GM12892 (cell line): Measurements from ENCODE around the gene HSD11B1.

ENCODE experiments used
- POLR2A ChIP-seq: IDR thresholded peaks from 2 replicates; pipeline ENCODE4 v1.6.1; 2011; ENCODE audit warnings: low read depth, low read length, control low read depth
- POLR2AphosphoS5 ChIP-seq: IDR thresholded peaks from 2 replicates; pipeline ENCODE4 v1.6.1; 2011; ENCODE audit warnings: low read depth, low read length, control low read depth
- TAF1 ChIP-seq: IDR thresholded peaks from 2 replicates; pipeline ENCODE4 v1.6.1; 2011; ENCODE audit warnings: low read depth, mild to moderate bottlenecking, control low read depth, low read length, borderline replicate concordance

DNA sequence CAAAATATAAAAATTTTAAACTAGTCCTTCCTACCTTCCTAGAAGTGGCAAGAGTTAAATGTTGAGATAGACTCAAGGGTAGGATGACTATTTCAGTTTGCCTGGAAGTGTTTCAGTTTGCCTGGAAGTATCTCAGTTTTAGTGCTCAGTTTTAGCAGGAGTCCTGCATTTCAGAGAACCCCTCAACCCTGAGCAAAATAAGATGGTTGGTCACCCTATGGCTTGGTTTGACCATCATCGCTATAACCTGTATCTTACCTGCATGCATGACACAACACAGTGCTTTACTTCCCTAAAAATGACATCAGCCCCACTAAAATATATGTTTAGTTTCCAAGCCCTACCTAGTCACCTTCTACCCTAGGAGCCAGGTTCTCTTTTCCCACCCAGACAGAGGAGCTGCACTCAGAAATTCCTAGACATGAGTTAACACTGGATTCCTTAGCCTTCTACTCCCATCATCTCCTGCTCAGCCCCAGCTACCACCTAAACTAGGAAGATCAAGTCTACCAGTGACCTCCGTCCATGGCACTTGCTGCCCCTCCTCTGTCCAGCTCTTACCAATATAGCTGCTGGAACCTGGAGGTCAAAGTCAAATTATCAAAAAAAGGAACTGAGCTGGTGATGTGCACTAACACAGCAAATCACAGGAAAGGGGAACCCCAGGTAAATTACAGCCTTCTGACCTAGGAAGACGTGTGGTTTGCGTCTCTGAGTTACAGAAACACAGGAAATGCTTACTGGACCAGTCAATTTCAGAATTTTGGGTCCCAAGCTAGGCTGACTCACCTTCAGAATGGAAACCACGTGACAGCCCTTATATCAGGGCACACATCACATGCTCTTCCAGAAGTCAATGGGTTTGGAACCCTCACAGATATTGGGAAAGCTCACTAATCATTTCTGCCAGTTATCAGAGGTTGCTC, 31.7 kb upstream of the HSD11B1 start:
- TF ChIP-seq POLR2A (no peak), POLR2AphosphoS5 (no peak), TAF1 (no peak)
